GM18907 (cell line): ENCODE data around the gene CAPZB.

Experiments
- ATAC-seq: cut with Tn5 transposase; IDR thresholded peaks from one replicate; pipeline ENCODE4 v1.9.1; 2021; ENCODE audit warnings: mild to moderate bottlenecking, moderate library complexity; ENCODE audit not compliant: unreplicated experiment

Gene CAPZB

GRCh38 chr1:19353596-19353995, 131.7 kb downstream of the CAPZB start:
- no peak for ATAC-seq

- ATAC-seq: no peak
These were observed 132.5 kb downstream of the CAPZB start for GRCh38 chr1:19352839-19353238.

- no peak for ATAC-seq
These were observed 133.5 kb downstream of the CAPZB start for GRCh38 chr1:19351873-19352272.

- no peak for ATAC-seq
These were observed 134.8 kb downstream of the CAPZB start for GRCh38 chr1:19350566-19350965.

GRCh38 chr1:19349999-19350398, 135.3 kb downstream of the CAPZB start:
- ATAC-seq: no peak

GRCh38 chr1:19348441-19349198, 136.7 kb downstream of the CAPZB start:
- ATAC-seq: no peak

DNA sequence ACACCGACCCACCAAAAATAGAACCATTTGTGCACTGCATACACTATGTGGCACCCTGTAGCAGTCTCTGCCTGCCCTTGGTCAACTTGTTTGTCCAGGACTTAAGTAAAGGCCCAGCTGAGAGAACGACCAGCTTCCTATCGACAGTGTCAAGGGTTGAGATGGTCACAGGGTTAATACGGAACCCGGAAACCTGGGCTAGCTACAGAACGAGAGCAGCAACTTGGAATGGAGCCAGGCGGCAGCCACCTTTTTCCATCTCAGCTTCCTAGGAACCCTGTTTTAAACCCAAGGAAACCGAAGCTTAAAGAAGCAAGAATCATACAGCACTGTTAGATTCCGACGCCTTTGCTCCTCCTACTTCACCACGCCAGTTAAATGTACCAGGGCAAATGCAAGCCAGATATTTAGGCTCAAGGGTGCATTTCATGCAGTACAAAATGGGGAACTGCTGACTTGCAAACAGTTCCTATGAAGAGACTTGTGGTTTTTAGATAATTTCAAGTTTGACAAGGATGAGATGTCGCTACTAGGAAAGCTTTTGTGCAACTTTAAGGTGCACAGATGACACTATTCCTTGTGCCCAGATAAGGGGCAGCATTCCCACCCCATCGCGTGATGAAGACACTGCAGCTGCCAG, 137.7 kb downstream of the CAPZB start:
- no peak for ATAC-seq

GRCh38 chr1:19346026-19346425, 139.3 kb downstream of the CAPZB start:
- ATAC-seq: no peak

GRCh38 chr1:19345391-19345790, 139.9 kb downstream of the CAPZB start:
- no peak for ATAC-seq

DNA sequence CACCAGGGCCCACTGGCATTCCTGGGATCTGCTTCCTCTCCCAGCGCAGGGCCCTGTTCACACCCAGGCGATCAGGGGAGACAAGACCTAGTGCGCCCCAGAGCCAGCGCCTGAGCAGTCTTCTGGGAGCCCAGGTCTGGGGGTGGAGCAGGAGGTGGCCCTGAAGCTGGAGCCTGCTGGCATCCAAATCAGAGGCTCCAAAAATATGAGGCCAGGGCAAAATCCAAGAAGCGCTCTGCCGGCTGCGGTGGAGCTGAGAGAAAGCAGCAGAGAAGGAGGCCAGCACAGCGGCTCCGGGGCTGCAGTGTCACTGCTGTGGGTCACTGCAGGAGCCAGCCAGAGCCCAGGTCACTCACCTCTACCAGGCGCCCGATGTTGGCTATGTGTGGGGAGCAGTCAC, 140.5 kb downstream of the CAPZB start:
- no peak for ATAC-seq

DNA sequence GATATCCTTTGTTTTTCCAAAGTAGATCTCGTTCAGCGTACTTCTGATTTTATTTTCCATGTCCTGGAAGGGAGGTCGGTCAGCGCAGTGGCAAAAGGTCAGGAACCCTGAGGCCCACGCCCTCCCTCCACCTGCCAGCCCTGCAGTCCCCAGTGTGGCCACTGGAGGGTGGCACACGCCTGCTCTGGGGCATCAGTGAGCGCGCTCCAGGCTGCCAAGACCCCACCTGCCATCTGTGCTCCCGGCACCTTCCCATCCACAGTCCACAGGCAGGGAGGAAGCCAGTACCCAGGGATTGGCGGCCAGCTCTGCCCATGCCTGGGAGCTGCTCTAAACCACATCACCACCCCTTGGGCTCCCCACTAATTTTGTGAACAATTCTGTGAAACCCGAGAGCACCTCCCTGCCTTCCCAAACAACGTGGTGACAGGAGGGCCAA, 140.9 kb downstream of the CAPZB start:
- no peak for ATAC-seq

DNA sequence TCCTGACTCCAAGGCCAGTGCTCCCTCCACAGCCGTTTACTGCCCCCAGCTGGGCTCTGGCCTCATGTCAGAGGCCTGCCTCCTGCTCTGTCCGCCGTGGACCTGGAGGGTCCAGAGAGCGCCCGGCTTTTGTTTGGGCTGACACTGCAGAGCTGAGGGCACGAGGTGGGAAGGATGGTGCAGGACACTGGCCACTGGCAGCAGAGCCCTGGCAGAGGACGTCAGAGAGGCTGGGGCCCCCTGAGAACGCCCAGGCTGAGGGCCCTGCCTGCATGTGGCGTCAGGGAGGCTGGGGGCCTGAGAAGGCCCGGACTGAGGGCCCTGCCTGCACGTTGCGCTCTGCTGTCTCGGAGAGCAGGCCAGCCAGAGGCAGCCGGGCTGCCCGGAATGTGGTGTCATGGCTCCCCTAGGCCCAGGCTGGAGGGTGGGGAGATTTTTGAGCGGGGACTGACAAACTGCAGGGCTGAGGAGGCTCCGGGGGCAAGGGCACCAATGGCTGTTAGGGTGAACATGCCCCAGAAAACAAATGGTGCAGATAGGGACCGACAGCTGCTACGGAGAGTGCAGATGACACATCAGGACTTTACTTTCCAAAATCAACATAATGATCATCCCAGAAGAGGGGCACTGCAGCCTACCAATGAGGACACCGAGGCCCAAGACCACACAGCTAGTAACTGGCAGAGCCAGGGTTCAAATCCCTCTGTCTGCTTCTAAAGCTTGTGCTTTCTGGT, 141.6 kb downstream of the CAPZB start:
- no peak for ATAC-seq

- no peak for ATAC-seq
These were observed 142.3 kb downstream of the CAPZB start for GRCh38 chr1:19342894-19343616.

DNA sequence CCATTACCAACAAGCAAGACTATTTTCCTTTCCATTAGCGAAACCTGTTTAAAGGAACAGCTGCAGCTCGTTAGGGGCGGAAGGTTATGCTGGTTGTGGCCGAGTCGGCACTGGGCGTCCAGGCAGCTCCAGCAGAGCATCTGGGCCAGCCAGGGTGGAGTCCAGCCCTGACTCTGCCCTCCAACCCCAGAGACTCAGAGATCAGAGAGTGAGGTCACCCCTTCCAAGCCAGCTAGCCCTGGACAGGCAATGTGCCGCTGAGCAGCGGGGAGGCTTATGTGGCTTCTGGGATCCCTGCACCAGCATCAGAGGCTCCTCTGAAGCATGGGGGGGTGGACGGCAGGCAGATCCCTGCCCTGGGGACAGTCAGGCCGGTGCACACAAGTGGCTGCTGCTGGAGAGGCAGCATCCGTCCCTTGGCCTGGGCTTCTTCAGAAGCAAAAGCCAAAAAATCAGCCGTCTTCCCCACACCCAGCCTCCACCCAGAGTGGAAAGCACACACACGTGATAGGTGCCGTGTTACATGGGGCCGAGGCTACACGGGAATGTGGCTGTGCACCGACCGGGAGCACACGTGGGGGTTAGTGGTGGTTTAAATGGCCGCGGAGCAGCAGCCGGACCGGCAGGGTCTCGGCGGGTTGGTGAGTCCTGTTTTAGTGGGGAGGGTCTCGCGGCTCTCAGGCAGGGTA, 143.1 kb downstream of the CAPZB start:
- ATAC-seq: no peak

- ATAC-seq: no peak
These were observed 143.9 kb downstream of the CAPZB start for GRCh38 chr1:19341201-19342061.

GRCh38 chr1:19340387-19340937, 144.9 kb downstream of the CAPZB start:
- no peak for ATAC-seq

DNA sequence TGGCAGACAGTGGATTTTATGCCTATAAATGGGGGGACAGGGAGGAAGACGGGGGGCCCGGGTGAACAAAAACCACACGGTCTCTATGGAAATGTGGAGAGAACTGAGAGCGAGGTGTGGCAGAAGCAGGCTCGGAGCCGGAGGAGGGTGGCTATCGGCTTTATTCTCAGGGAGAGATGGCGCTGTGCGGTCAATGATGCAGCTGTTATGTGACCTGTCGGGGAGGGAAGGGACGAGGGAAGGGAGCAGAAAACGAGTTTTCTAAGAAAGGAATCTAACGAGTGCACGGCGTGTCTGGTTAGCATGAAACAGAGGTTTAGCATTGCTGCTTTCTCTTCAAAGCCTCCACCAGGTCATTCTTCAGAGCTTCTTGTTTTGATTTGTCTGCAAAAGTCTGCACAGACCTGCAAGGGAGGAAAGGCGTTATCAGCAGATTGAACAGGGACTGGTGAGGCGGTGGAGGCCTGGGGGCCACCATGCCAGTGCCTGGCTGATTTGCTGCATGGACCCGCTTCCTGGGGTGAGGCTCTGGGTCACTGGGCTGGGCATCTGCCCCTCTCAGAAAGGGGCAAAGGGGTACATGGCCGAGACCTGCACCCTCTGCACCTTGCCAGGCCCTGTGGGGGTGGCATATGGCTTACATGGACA, 146.0 kb downstream of the CAPZB start:
- ATAC-seq: no peak

DNA sequence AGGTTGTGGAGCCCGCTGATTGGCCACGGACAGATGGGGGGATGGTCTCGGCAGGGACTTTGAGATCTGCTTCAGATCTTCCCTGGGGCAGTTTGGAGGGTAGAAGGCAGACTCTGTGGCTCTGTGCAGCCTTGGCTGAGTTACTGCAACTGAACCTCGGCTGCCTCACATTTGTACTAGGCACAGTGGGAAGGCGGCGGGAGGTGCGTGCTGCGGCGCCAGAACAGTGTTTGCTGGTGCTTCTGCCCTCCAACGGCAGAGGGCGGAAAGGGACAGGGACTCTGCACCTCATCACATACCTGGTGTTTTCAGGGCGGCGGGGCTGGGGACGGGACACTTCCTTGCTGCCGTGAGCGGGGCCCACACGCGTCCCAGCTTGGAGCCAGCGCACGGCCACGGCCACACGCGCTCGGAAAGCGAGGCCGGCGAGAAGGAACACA, 147.0 kb downstream of the CAPZB start:
- no peak for ATAC-seq

DNA sequence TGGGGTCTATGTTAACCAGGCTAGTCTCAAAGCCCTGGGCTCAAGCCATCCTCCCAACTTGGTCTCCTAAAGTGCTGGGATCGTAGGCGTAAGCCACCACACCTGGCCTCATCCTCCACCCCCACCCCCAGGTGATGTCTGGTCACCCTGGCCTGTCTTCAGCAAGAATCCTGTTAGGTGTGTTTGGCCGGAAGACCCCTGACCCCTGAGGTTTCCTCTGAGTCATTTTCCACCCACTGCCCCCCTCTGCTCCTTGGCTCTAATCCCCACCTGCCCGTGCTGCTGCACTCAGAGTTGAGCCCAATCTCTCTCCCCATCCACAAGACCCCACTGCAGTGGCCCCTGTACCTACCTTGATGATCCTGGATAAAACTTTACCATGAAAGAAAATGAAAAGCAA, 148.1 kb downstream of the CAPZB start:
- ATAC-seq: no peak
